H9 (cell line): Measurements from ENCODE around the gene LCP1. TPM values are rescaled to one million over a fixed set of nuclear protein-coding genes. Genes with fewer than 3 reads are reported as not detected.

Experiments used
- DNase-seq: peaks from one replicate; pipeline ENCODE4 v3.0.0-alpha.2; 2017
- H2AFZ ChIP-seq: one replicate; pipeline ENCODE4 v1.6.1; 2013; ENCODE audit warnings: mild to moderate bottlenecking, low read length, control low read depth, moderate library complexity
- H2AK5ac ChIP-seq: 2 replicates; pipeline ENCODE4 v1.6.1; 2013; ENCODE audit warnings: low read length, control low read depth, mixed read lengths; ENCODE audit not compliant: insufficient read length
- H2BK120ac ChIP-seq: one replicate; pipeline ENCODE4 v1.6.1; 2013; ENCODE audit warnings: low read depth, mild to moderate bottlenecking, low read length, control low read depth, inconsistent platforms; ENCODE audit not compliant: poor library complexity, severe bottlenecking
- H2BK12ac ChIP-seq: 2 replicates; pipeline ENCODE4 v1.6.1; 2013; ENCODE audit warnings: low read length, control low read depth, mixed read lengths, low read depth; ENCODE audit not compliant: insufficient read length
- H2BK15ac ChIP-seq: 2 replicates; pipeline ENCODE4 v1.6.1; 2013; ENCODE audit warnings: low read depth, low read length, control low read depth
- H2BK20ac ChIP-seq: one replicate; pipeline ENCODE4 v1.6.1; 2013; ENCODE audit warnings: low read depth, mild to moderate bottlenecking, low read length, control low read depth, inconsistent platforms; ENCODE audit not compliant: poor library complexity, severe bottlenecking
- H2BK5ac ChIP-seq: 2 replicates; pipeline ENCODE4 v1.6.1; 2013; ENCODE audit warnings: low read length, control low read depth, mixed read lengths; ENCODE audit not compliant: insufficient read length
- H3K14ac ChIP-seq: 2 replicates; pipeline ENCODE4 v1.6.1; 2013; ENCODE audit warnings: low read length, control low read depth; ENCODE audit not compliant: insufficient read depth
- H3K18ac ChIP-seq: 2 replicates; pipeline ENCODE4 v1.6.1; 2013; ENCODE audit warnings: low read depth, mild to moderate bottlenecking, mixed read lengths, low read length, control low read depth; ENCODE audit not compliant: insufficient read length
- H3K23ac ChIP-seq: 2 replicates; pipeline ENCODE4 v1.6.1; 2013; ENCODE audit warnings: low read length, control low read depth, mixed read lengths, low read depth; ENCODE audit not compliant: insufficient read length
- H3K23me2 ChIP-seq: 2 replicates; pipeline ENCODE4 v1.6.1; 2013; ENCODE audit warnings: low read depth, mild to moderate bottlenecking, mixed read lengths, low read length, control low read depth; ENCODE audit not compliant: insufficient read length, poor library complexity, severe bottlenecking
- H3K27ac ChIP-seq: 2 replicates; pipeline ENCODE4 v1.5.1; 2013; ENCODE audit warnings: low read length, control low read depth, mixed read lengths, low read depth; ENCODE audit not compliant: insufficient read length
- H3K27me3 ChIP-seq: 2 replicates; pipeline ENCODE4 v1.6.1; 2013; ENCODE audit warnings: low read length, control low read depth, inconsistent platforms; ENCODE audit not compliant: insufficient read depth
- H3K4ac ChIP-seq: 2 replicates; pipeline ENCODE4 v1.6.1; 2013; ENCODE audit warnings: low read depth, mild to moderate bottlenecking, control low read depth, inconsistent platforms, low read length, moderate library complexity
- H3K4me1 ChIP-seq: 2 replicates; pipeline ENCODE4 v1.6.1; 2013; ENCODE audit warnings: low read length, control low read depth, inconsistent platforms; ENCODE audit not compliant: insufficient read depth
- H3K4me2 ChIP-seq: 2 replicates; pipeline ENCODE4 v1.6.1; 2013; ENCODE audit warnings: low read length, control low read depth, mixed read lengths; ENCODE audit not compliant: insufficient read length, insufficient read depth
- H3K56ac ChIP-seq: 2 replicates; pipeline ENCODE4 v1.6.1; 2013; ENCODE audit warnings: low read depth, mild to moderate bottlenecking, mixed read lengths, low read length, control low read depth; ENCODE audit not compliant: insufficient read length
- H3K79me1 ChIP-seq: 2 replicates; pipeline ENCODE4 v1.6.1; 2013; ENCODE audit warnings: low read depth, mild to moderate bottlenecking, moderate library complexity, low read length, control low read depth, inconsistent platforms; ENCODE audit not compliant: insufficient read depth, poor library complexity, severe bottlenecking
- H3K79me2 ChIP-seq: 2 replicates; pipeline ENCODE4 v1.6.1; 2013; ENCODE audit warnings: low read length, control low read depth, inconsistent platforms; ENCODE audit not compliant: insufficient read depth
- H3K9ac ChIP-seq: 2 replicates; pipeline ENCODE4 v1.6.1; 2013; ENCODE audit warnings: low read length, control low read depth, mixed read lengths; ENCODE audit not compliant: insufficient read length; ENCODE audit errors: extremely low read depth
- H3K9me3 ChIP-seq: one replicate; pipeline ENCODE4 v1.6.1; 2013; ENCODE audit warnings: low read depth, low read length, inconsistent platforms; ENCODE audit not compliant: control insufficient read depth
- H3T11ph ChIP-seq: one replicate; pipeline ENCODE4 v1.6.1; 2013; ENCODE audit warnings: mild to moderate bottlenecking, low read length, control low read depth, inconsistent platforms
- H4K20me1 ChIP-seq: one replicate; pipeline ENCODE4 v1.6.1; 2013; ENCODE audit not compliant: control insufficient read depth, insufficient read length, insufficient read depth
- H4K5ac ChIP-seq: 2 replicates; pipeline ENCODE4 v1.6.1; 2013; ENCODE audit warnings: low read depth, mild to moderate bottlenecking, mixed read lengths, low read length, control low read depth; ENCODE audit not compliant: insufficient read length
- H4K8ac ChIP-seq: replicated peaks from 2 replicates; pipeline ENCODE4 v1.6.1; 2013; ENCODE audit warnings: low read length, control low read depth, mixed read lengths, low read depth; ENCODE audit not compliant: insufficient read length
- H4K91ac ChIP-seq: 2 replicates; pipeline ENCODE4 v1.6.1; 2013; ENCODE audit warnings: low read depth, mild to moderate bottlenecking, moderate library complexity, mixed read lengths, low read length, control low read depth; ENCODE audit not compliant: insufficient read length
- H3K27ac Mint-ChIP-seq, 3 experiments: 2 replicates in 2 of 3; 3 replicates in 1 of 3; pipeline ENCODE4 v1.8.0; 2020 to 2021; ENCODE audit warnings: mixed read lengths in 3 of 3, mild to moderate bottlenecking in 1 of 3, moderate library complexity in 1 of 3
- H3K27me3 Mint-ChIP-seq: 2 replicates; pipeline ENCODE4 v1.8.0; 2021; ENCODE audit warnings: low read depth, mild to moderate bottlenecking, moderate library complexity, mixed read lengths
- H3K36me3 Mint-ChIP-seq, 3 experiments: 2 replicates in 2 of 3; 3 replicates in 1 of 3; pipeline ENCODE4 v1.8.0; 2020 to 2021; ENCODE audit warnings: low read depth in 3 of 3, mixed read lengths in 3 of 3; ENCODE audit not compliant: insufficient read depth in 1 of 3
- H3K4me1 Mint-ChIP-seq, 2 experiments: 2 replicates each; pipeline ENCODE4 v1.8.0; 2020; ENCODE audit warnings: mixed read lengths in 2 of 2
- H3K4me3 Mint-ChIP-seq, 2 experiments: 2 replicates in 1 of 2; 3 replicates in 1 of 2; pipeline ENCODE4 v1.8.0; 2020 to 2021; ENCODE audit warnings: mild to moderate bottlenecking in 2 of 2, mixed read lengths in 2 of 2, moderate library complexity in 1 of 2
- H3K9me3 Mint-ChIP-seq, 2 experiments: 2 replicates in 1 of 2; 3 replicates in 1 of 2; pipeline ENCODE4 v1.8.0; 2020; ENCODE audit warnings: mild to moderate bottlenecking in 2 of 2, mixed read lengths in 2 of 2, moderate library complexity in 1 of 2
- CTCF ChIP-seq: fragments of 200-600 bp; sonication (generic); conservative IDR thresholded peaks from 3 replicates; pipeline ENCODE4 v1.8.0; 2021; ENCODE audit warnings: antibody characterized with exemption, mild to moderate bottlenecking
- WGBS: extraction: QIAGEN DNeasy Blood & Tissue Kit; methylation state at CpG from one replicate; pipeline ENCODE4 v1.1.7; 2013; ENCODE audit warnings: missing lambda C conversion rate, low lambda C conversion rate, mixed read lengths; ENCODE audit not compliant: insufficient read length; ENCODE audit errors: extremely low coverage; 5-methylcytosine and 5-hydroxymethylcytosine counted together
- total RNA-seq: library from RNA; stranded (reverse); gene quantifications from 2 replicates; pipeline ENCODE4 v1.2.1, GENCODE V29; 2021

Gene LCP1
- total RNA-seq, 1 experiment from 2014 or later, result 0.81 TPM

DNA sequence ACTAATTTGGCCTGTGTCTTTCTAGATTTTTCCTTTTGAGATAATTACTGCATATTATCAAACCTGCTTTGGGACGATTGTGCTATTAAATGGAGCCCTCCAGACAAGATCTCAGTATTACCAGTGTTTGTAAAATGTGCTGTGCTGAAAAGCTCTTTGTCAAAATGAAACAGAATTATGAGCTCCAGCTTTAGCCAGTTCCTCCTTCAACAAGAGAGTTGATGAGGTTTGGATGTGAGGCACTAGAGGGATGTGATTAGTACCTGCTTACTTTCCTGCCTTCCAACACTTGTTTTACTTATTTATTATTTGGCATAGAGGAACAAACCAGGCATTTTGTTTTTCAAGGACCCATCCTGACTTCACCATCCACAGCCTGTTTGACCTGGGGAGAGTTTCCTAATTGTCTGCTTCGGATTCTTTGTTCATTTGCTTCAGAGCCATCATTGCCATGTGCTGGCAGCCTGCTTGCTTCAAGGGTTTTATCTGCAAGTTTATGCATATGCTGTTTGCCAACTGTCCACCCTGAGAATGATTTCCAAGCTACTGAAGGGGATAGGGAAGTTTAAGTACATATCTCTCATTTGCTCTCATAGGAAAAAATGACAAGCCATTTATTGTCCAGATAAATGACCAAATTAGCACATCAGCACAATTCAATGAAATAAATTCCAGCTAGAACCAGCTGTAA lies 44.2 kb downstream of the LCP1 start:
- H4K8ac ChIP-seq, result no peak overlapping the region
- no peaks in the 10 kb centered on the region for H3K9me3 ChIP-seq
- H3K79me2 ChIP-seq, result no peaks in the 10 kb centered on the region
- Mint-ChIP-seq H3K9me3 (no peaks in the 10 kb centered on the region), H3K4me3 (no peak overlapping the region), H3K36me3 (no peaks in the 10 kb centered on the region), H3K27ac (no peak overlapping the region), H3K4me1 (peaks cover 17 to 21% of the 10 kb centered on the region in 2 experiments), H3K27me3 (no peaks in the 10 kb centered on the region)
- H3K18ac ChIP-seq, result no peak overlapping the region
- H3K56ac ChIP-seq, result no peak overlapping the region
- H4K5ac ChIP-seq, result no peak overlapping the region
- H3K23me2 ChIP-seq, result no peaks in the 10 kb centered on the region
- no peak for TF ChIP-seq CTCF
- no peaks in the 10 kb centered on the region for H3K79me1 ChIP-seq
- H3K4me1 ChIP-seq, result peaks cover 4% of the 10 kb centered on the region; the same call in 1 of the 2 replicates
- WGBS, result no CpG with 5 or more reads among the region's 2 CpGs
- H2BK15ac ChIP-seq, result no peak overlapping the region
- H3K9ac ChIP-seq, result no peak overlapping the region
- no peak overlapping the region for H3K14ac ChIP-seq
- H3T11ph ChIP-seq, result no peak overlapping the region
- no peak overlapping the region for H3K27ac ChIP-seq
- no peak overlapping the region for H2BK120ac ChIP-seq
- H3K4ac ChIP-seq, result no peak overlapping the region
- no peak overlapping the region for H3K4me2 ChIP-seq
- no peak overlapping the region for H2BK12ac ChIP-seq
- H3K27me3 ChIP-seq, result no peaks in the 10 kb centered on the region
- H2BK5ac ChIP-seq, result no peak overlapping the region
- DNase-seq, result no peak
- no peak overlapping the region for H2AK5ac ChIP-seq
- no peaks in the 10 kb centered on the region for H4K20me1 ChIP-seq
- H4K91ac ChIP-seq, result no peak overlapping the region
- H2BK20ac ChIP-seq, result no peak overlapping the region
- no peak overlapping the region for H2AFZ ChIP-seq
- no peak overlapping the region for H3K23ac ChIP-seq
